ENCODE data around the gene RBM20.

RBM20 gene

DNA sequence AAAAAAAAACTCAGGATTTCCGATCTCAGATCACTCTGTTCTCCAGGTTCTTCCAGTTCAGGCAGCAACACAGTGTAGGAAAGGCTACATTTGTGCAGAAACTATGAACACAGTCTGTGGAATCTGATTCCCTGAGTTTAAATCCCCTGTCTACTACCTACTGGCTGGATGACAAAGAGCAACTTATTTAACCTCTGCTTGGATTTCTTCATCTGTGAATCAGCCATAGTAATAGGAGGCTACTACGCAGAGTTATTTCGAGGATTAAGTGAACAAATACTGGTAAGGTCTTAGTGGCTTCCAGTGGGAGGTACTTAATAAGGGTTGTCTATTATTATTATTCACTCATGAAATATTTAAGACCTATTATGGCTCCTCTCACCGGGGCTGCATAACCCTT, 183.3 kb downstream of the RBM20 start:
- no peak for DNase-seq (ENCODE audit: low read depth in 4 of 4, low spot score in 1 of 4)

DNA sequence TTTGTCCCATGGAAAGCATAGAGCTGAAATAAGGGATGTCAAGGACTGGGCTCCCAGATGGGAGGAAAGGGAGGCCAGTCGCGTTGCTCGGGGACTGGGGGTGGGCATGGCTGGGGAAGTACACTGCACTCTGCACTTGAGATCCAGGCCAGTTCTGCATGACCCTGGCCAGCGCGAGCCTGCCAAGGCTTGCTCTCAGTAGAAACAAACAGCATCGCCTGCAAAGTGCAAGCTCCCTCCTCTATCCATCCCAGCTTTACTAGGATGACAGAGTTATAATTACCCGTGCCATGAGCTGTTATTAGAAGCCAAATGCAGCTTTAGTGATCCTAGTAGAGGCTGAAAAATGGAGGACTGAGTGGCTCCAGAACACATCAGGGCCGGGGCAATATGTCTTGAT, 183.7 kb downstream of the RBM20 start:
- DNase-seq (ENCODE audit: low read depth in 4 of 4, low spot score in 1 of 4): no peak

DNA sequence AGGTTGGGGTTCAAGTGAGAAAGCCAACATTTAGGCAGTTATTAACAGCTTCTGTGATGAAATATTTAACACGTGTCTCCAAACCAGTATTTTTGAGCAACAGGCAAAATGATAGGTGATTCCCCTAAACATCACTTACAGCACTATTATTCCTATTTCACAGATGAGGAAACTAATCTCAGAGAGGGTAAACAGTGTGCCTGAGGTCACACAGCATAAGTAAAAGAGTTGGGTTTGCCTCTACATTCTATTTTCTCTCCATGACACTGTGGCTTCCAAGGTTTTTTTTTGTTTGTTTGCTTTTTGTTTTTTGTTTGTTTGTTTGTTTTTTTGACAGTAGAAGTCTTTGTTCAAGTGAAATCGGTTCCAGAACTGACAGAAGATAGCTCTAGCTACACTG, 184.4 kb downstream of the RBM20 start:
- no peak for DNase-seq (ENCODE audit: low read depth in 4 of 4, low spot score in 1 of 4)

DNA sequence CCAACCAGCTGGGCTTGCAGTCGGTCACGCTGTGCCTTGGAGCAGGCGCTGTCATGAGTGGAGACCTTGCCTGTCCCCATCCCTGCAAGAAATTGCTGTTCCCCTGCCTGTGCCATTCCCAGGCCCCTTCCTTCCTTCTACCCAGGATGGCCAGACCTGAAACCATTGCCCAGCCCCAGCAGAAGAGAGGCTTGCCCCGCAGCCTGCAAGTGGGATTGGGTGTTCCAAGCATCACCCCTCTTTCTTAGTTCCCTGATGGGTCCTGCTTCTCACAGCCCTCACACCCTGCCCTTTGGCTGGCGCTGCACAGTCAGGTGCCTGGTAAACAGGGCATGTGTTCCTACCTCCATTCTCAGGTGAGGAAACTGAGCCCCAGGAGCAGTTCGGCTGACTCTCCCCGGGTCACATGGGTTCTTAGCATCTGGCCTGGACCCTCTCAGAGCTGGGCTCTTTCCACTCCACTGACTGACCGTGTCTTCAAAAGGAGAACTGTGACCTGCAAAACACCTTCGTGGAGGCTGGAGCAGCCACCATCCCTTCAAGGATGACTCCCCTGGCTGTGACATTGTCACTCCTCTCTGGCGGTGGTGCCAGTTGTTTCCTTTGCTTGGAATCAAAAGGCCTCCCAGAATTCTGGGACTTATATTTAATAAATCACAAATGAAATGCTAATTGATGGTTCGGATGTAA, 185.7 kb downstream of the RBM20 start:
- DNase-seq (ENCODE audit: low read depth in 4 of 4, low spot score in 1 of 4): no peak

DNA sequence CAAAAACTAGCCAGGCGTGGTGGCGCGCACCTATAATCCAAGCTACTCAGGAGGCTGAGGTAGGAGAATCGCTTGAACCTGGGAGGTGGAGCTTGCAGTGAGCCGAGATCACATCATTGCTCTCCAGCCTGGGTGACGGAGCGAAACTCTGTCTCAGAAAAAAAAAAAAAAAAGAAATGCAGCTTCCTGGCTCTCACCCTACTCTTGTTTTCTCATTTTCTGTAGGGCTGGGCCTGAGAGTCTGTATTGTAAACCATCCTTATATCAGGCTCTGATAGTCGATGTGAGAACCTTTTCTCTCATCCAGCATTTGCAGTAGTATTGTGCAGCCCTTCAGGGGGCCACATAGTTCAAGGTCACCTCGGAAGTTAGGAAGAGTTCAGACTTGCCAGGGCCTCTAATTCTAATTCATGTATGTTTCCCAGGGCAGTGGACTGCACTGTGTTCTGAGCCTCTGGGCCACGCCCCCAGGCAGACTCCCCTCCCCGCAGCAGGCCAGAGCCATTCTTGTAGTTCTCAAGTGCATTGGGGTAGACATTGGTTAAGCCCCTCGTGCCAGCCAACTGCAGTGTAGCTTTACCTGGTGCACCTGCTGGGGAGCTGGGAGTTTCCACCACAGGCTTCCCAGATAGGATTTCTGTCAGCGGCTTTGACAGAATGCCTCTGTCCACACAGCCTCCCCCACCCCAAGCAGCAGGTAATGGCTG, 189.3 kb downstream of the RBM20 start:
- no peak for DNase-seq (ENCODE audit: low read depth in 4 of 4, low spot score in 1 of 4)

DNA sequence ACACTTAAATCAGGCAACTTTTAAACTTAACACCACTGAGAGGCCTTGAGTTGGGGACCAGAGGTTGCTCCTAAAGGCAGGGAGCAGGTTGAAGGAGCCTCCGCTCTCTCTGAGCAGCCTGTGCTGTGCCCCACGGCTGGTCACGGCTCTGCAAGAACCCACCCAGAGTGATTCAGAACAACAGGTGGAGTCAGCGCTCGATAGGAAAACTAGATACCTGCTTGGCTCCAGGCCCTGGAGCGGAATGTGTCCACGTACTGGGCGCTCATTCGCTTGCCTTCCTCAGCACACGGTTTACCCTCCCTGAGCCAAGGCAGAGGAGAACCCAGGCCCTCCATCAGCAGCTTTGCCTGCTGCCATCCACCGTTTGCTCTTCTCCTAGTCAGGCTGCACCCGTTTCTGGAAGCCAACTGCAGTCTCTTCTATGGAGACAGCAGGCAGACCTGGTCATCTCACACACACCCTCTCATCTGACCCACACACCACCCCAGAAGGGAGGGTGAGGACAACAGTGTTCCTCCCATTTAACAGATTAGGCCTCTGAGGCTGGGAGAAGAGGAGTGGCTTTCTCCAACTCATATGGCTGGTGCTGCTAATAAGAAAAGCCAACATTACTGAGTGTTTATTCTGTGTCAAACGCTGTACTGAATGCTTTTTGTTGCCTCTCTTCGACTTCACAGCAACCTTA, 189.9 kb downstream of the RBM20 start:
- no peak for DNase-seq (ENCODE audit: low read depth in 4 of 4, low spot score in 1 of 4)

DNA sequence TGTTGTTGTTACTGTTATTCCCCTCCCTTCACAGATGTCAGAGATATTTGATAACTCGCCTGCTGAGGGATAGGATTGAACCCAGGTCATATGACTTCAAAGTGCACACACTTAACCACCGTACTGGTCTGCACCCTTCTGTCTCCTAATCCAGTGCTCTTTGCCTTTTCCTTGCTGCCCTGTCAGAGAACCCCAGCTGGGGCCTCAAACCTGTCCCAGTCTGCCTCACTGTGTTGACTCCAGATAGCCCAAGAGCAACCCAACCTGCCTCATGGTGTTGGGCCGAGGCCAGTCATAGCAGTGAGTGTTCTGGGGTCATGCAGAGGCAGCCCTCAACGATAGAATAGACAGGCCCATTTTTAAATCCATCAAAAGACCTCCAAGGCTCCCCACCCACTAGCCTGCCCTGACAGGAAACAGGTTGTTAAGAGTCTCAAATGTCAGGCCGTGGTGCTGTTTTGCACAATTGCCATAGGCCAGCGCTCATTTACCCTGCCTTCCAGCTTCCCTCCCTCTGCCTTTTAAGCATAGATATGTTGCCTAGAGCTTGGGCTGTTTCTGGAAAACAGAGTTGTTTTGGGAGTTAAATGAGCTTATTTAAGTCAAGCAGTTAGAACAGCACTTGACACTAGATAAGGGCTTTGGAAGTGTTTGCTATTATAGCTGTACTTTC, 190.6 kb downstream of the RBM20 start:
- DNase-seq (ENCODE audit: low read depth in 4 of 4, low spot score in 1 of 4): no peak

DNA sequence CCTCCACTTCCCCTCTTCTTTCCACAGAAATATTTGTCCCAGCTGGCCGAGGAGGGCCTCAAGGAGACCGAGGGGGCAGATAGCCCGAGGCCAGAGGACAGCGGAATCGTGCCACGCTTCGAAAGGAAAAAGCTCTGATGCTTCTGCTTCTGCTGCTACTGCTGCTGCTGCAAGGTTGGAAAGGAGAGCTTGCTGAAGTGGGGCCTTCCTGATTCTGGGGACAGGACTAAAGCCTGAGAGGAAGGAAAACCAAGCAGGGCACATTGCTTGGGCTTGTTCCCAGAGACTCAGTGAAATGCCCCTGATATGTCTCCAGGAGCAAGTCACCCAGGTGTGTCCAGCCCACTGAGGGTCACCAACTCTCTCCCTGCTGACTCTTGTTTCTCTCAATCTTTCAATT, 191.7 kb downstream of the RBM20 start:
- no peak for DNase-seq (ENCODE audit: low read depth in 4 of 4, low spot score in 1 of 4)

DNA sequence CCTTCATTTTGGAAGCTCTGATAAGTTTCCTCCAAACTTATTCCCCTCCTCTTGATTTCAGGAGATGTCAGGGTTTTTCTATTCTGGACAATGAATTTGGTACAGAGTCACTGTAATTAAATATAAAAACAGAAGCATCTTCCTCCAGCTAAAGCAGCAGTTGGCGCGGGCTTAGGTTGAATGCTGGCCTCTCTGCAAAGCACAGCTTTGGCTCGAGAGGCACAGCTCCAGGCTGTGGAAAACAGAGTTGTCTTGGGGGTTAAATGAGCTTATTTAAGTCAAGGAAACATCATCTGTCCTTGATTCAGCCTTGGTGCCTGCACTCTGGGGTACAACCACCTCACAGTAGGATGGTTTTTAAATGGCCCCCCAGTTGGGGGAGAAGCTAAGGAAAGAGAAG, 192.6 kb downstream of the RBM20 start:
- no peak for DNase-seq (ENCODE audit: low read depth in 4 of 4, low spot score in 1 of 4)

DNA sequence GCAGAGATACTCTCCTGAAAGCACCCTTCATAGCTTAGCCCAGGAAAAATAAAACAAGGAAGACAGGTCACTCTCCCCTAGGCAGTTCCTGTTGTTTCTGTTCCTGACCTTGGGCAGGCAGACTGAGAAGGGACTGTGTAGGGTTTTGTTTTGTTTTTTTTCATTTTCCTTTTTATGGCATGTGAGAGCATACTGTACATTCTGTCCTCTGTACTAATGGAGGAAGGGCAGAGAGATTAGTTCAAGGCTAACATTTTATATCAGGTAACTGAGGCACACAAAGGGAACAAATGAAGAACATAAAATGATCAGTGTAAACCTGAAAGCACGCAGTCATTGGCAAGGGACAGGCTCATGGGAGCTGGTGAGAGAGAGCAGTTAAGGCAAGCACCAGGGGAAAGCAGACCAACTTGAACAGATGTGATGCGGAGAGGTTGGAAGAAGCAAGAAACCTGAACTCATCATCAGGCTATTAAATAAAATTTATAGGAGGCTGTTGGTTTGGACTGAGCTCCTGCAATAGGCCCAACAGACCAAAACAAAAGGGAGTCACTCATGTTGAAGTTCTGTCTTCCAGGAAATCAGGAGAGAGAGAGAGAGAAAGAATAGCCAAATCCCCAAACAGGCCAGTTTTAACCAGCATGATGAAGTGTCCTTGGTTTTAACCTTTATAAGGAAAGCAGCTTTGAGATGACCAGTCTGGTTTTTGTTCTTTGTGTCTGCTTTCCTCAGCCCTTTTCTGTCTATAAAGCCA, 193.5 kb downstream of the RBM20 start:
- DNase-seq (ENCODE audit: low read depth in 4 of 4, low spot score in 1 of 4): no peak

DNA sequence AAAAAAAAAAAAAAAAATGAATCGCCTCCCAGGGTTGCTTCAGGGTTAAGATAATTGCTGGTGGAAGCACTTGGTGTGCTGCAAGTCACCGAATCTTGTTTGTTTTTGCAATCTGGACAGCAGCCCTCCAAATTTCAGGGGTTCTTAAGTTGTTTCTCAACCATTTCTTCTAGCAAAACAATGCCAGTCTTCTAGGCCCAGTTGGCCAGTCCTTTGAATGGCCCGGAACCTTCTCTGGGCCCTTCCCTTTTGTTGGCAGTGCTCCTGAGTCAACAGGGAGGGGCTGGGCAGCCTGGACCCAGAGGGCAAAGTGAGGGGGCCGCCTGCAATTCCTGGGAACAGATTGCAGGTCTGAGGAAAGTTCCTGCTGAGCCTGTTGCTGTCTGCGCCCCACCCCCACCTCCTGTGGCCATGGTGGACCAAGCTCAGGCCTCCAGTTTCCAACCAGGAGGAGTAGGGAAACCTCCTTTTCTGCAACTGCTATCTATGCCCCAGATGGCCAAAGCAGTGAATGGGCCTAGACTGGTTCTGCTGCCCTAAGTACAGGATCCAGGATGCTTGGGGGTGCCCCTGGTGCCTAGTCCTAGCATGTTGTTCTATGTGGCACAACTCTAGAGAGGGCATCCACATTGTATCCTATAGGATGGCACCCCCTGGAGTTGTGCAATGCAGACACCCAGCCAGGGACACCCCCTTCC, 196.2 kb downstream of the RBM20 start:
- no peak for DNase-seq (ENCODE audit: low read depth in 4 of 4, low spot score in 1 of 4)

DNA sequence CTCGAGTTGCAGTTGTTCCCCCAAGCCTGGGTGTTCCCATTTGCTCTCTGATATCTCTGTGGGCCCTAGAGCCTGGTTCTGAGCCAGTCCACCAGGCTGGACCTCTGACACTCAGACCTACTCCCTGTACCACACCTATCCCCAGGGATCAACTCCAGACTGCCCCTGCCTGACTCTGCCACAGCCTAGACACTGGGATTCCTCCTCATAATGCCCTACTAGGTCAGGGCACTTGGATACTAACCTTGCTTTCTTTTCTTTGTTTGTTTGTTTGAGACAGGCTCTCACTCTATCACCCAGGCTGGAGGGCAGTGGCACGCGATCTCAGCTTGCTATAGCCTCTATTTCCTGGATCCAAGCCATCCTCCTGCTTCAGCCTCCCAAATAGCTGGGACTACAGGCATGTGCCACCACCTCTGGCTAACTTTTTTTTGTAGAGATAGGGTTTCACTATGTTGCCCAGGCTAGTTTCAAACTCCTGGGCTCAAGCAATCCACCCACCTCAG, 196.8 kb downstream of the RBM20 start:
- DNase-seq (ENCODE audit: low read depth in 4 of 4, low spot score in 1 of 4): no peak

DNA sequence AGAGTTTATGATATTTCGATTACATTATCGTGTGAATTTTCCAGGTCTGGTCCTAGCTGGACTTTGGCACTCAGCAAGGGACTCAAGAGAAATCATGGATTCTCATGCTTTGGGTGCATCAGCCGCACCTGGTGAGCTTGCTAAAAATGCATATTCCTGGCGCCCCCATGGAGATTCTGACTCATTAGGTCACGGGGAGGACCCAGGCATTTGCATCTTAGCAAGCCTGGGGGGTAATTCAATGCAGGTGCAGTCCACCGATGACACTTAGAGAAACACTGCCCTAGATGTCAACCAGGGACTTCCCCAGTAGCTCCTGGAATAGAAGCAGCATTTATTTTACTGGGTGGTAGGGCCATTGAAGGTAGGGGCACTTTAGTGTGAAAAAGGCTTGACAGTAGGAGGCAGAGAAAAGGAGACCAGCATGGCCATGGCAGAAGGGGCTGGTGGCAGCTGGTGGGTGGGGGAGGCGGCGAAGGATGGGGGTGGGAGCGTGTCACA, 197.7 kb downstream of the RBM20 start:
- no peak for DNase-seq (ENCODE audit: low read depth in 4 of 4, low spot score in 1 of 4)

DNA sequence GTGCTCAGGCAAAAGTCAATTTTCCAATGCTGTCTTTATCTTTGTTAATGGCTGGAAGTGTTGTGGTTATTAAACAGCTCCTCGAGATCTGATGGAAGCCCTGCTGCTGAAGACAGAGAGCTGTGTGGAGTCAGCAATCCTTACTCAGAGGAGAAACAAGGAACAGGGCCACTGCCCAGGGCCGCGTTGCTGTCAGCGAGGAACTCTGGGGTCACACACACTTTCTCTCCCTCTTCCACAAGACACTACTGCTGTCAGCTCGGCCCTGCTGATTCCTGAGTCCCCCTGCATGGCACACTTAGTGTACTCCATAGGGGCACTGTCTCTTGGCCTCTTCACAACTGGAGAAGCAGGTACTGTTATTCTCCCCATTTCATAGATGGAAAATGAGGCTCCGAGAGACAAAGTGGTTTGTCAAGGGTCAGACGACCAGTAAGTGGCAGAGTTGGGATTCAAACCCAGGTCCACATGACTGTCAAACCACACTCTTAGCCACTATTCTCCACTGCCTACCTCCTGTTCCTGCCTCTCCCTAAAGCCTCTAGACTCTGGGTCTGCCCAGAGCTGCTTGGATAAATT, 198.3 kb downstream of the RBM20 start:
- no peak for DNase-seq (ENCODE audit: low read depth in 4 of 4, low spot score in 1 of 4)

DNA sequence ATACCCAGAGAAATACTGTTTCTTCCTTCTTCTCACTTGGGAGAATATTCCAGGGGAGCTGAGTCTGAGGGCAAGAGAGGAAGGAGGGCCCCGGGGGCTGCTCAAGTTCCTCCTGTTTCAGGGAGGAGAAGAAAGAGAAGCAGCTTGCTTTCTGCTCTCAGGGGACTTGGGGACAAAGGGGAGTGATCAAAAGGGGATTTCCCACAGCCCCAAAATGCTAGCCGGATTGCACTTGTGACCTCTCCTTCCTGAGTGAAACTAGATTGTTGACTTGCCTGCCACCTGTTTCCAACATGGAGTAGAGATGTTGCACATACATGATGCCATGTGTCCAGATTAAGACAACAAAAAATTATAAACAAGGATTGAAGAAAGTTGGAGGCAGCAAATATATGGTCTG, 198.9 kb downstream of the RBM20 start:
- no peak for DNase-seq (ENCODE audit: low read depth in 4 of 4, low spot score in 1 of 4)

DNA sequence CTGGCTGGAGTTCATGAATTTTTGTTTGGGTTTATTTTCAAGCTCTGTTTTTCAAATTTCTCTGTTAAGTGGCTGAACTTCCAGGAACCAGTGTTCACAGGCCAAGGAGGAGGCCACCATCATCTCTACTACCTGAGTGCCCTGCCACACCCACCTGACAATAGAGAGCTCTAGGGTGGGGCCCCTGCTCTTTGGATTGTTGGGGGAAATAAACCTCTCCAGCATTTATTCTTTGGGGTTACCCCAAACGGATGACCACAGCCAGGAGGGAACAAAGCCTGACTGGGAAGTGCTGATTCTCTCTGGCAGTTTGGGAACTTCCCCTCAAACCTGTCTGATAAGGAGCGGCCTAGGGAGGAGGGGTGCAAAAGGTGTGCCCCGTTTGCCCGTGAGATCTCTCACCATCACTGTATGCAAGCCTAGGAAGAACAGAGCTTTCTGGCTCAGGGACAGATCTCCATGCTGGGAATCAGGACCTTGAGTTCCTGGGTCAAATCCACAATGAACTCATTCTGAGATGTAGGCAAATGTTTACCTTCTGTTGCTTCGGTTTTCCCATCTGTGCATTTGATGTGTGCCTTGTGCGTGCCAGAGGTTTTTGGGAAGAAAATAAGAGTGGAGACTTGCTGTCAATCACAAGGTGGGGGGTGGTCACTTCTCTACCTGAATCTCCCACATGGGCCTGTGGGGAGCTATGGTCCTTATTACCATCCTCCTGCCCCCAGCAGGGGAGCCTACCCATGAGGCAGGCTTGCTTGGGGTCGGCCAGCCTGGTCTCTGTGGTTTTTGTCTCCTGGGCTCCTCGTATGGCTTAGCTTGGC, 199.9 kb downstream of the RBM20 start:
- no peak for DNase-seq (ENCODE audit: low read depth in 4 of 4, low spot score in 1 of 4)

DNA sequence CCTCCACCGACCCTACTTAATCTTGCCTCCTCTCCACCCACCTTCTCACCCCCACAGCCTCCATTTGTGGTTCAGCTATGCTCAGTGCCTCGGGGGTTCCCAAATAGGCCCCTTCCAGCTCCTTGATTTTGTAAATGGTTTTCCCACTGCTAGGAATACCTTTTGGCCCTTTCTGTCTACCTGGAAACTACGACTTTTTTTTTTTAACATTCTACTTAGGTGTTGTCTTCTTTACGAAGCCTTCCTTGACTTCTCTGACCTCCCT, 200.4 kb downstream of the RBM20 start:
- DNase-seq (ENCODE audit: low read depth in 4 of 4, low spot score in 1 of 4): no peak

DNA sequence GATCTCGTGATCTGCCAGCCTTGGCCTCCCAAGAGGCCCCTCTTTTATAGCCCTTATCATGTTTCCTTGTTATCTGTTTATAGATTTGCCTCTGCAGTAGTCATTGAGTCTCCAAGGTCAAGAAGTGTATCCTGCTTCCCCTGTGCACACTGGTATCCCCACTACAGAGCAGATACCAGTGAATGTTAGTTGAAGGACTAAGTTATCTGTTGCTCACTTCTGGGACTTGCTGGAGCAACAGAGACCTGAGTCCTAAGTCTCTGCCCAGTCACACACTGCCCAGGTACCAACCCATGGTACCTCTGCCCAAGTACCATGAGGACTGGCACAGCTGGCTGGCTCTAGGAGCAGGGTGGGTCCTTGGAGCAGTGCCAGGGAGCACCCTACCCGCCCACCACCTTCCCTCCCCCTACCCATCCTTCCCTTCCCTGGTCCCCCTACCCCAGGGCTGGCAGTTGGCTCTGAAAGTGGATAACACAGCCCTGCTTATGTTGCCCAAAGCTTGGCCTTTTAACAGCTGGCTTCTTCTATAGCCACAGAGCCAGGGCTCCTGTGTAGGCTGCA, 201.1 kb downstream of the RBM20 start:
- no peak for DNase-seq (ENCODE audit: low read depth in 4 of 4, low spot score in 1 of 4)
